Activated T-cell treated with anti-CD3 and anti-CD28 coated beads for 24 hours (primary cell): ENCODE results near the gene NDUFS6.

Experiments used
- DNase-seq: peaks from one replicate; pipeline ENCODE4 v3.0.0-alpha.2; 2020; ENCODE audit warnings: low read depth

Gene NDUFS6

GRCh38 chr5:1765880-1766235 lies 35.3 kb upstream of the NDUFS6 start:
- no peak for DNase-seq

- DNase-seq: no peak
Observed at GRCh38 chr5:1767524-1768282, 33.5 kb upstream of the NDUFS6 start.

- no peak for DNase-seq
Observed at GRCh38 chr5:1768283-1769000, 32.8 kb upstream of the NDUFS6 start.

- no peak for DNase-seq
Observed at GRCh38 chr5:1769017-1769640, 32.1 kb upstream of the NDUFS6 start.

- no peak for DNase-seq
Observed at GRCh38 chr5:1769752-1770442, 31.3 kb upstream of the NDUFS6 start.

- DNase-seq: no peak
Observed at GRCh38 chr5:1770443-1770802, 30.8 kb upstream of the NDUFS6 start.

GRCh38 chr5:1771149-1772065 lies 29.8 kb upstream of the NDUFS6 start:
- DNase-seq: no peak

- no peak for DNase-seq
Observed at GRCh38 chr5:1772634-1773033, 28.6 kb upstream of the NDUFS6 start.

GRCh38 chr5:1776831-1777230 lies 24.4 kb upstream of the NDUFS6 start:
- no peak for DNase-seq

- DNase-seq: no peak
Observed at GRCh38 chr5:1777281-1778137, 23.7 kb upstream of the NDUFS6 start.

GRCh38 chr5:1778138-1779020 lies 22.8 kb upstream of the NDUFS6 start:
- no peak for DNase-seq

- no peak for DNase-seq
Observed at GRCh38 chr5:1779021-1779680, 22.1 kb upstream of the NDUFS6 start.

- no peak for DNase-seq
Observed at GRCh38 chr5:1779782-1780613, 21.2 kb upstream of the NDUFS6 start.

GRCh38 chr5:1780614-1780930 lies 20.6 kb upstream of the NDUFS6 start:
- DNase-seq: no peak

- DNase-seq: no peak
Observed at GRCh38 chr5:1781107-1781506, 20.1 kb upstream of the NDUFS6 start.

GRCh38 chr5:1781726-1782384 lies 19.4 kb upstream of the NDUFS6 start:
- DNase-seq: no peak

GRCh38 chr5:1782385-1783215 lies 18.6 kb upstream of the NDUFS6 start:
- no peak for DNase-seq
